AG20443 (cell line): ENCODE data around the gene NFAT5.

Source experiments
- DNase-seq: peaks from one replicate; pipeline ENCODE4 v3.0.0; 2012; ENCODE audit warnings: low spot score, mixed read lengths

NFAT5 gene

DNA sequence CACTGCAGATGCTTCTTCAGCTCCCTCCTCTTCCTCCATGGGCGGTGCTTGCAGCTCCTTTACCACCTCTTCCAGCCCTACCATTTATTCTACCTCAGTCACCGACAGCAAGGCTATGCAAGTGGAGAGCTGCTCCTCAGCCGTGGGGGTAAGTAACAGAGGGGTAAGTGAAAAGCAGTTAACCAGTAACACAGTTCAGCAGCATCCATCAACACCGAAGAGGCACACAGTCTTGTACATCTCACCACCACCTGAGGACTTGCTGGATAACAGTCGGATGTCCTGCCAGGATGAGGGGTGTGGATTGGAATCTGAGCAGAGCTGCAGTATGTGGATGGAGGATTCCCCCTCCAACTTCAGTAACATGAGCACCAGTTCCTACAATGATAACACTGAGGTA is 81.3 kb downstream of the NFAT5 start:
- no peak for DNase-seq

DNA sequence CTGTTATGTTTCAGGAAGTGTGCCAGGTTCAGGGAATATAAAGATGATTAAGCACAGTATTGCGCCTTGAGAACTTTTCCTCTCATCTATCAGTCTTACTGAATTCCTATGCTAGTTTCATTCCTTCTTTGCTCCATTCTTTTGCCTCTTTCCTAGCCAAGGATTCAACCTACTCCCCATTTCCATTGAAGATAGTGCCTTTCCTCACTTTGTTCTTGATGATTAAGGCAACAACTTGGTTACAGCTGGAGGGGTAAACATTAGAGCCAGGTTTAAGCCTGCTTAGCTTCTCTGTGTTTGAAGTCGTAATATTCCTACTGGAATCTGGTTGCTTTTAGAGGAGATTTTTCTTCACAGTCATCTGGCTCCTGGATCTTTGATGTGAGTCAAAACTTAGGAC is 85.5 kb downstream of the NFAT5 start:
- no peak for DNase-seq

DNA sequence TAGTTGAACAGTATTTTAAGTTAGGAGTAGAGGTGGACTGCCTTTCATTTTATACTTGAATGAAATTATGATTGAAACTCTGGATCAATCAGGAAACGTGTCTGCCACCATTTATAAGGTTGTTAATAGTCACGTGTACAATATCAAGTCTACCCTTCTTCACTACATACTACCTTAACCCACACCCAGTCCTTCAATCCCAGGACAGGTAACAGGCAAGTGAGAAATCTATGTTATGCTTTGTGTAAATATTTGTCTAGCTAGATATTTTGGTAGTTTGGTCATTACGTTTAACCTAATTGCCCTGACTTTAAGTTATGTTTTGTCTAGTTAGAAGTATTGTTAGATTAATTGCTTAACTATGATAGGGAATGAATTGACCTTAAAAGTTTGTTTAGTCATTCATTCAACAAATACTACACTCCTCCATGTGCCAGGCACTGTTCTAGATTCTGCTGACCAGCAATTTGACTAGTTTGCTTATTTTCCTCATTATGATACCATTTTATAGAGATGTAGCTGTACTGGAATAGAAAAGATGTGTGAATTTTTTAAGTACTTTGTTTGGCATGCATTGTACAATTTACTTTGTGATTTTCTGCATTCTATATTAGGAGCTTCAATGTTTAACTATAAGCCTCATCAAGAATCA is 88.6 kb downstream of the NFAT5 start:
- no peak for DNase-seq

DNA sequence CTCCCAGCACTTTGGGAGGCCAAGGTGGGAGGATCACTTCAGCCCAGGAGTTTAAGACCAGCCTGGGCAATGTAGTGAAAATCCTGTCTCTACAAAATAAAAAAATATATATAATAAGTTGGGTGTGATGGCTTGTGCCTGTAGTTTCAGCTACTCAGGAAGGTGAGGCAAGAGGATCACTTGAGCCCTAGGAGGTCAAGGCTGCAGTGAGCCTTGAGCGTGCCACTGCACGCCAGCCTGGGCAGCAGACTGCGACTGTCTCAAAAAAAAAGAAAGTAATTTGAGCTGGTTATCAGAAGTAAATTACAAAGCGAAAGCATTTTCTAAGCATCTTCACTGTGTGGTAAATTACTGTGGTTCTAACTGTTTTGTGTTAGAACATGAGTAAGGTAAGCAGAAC is 94.4 kb downstream of the NFAT5 start:
- no peak for DNase-seq

DNA sequence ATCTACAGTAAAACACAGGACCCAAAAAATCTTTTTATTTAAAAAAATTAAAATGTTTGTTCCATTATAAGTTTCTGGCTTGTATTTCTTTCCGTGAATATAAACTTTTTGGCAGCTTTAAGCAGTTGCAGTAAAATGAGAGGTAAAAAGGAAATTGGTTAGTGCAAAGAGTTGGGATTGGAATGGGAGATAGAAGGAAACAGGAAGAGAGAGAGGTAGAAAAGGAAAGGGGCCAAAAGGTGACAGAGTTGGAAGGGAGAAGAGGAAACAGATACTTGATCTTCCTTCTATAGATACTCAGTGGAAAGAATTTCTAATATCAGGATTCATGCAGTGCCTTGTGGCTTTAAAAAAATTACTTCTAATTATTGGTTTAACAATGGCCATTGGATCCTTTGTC is 97.1 kb downstream of the NFAT5 start:
- DNase-seq = no peak

DNA sequence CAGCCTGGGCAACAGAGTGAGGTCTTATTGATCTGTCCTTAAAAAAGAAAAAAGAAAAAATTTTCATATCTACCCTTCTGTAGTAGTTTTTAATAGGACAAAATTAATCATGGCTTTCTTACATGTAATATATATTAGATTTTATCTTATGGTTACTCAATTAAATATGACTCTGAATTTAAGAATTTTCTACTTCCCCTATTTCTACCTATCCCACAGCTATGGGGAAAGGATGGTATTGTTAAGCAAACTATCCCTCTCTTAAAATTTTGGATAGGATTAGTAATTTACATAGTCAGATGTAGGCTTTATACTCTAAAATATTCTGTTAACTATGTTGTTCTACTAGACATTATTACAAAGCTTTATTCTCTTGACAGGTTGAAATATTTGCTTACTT is 98.1 kb downstream of the NFAT5 start:
- no peak for DNase-seq

DNA sequence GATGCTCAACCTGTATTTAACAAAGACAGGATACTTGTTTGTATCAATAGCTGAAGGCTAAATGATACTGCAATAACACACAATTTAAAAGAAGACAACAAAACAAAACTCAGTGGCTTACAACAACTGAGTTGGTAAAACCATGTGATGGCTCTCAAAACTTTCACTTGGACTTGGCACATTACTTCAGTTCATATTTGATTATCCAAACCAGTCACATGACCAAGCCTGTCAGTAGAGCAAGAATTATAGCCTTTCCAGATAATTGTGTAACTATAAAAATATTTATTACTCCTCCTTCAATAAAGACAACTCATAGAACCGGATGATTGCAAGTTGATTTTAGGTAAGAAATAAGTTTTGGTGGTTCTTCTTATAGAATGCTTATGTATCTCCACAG is 103.8 kb downstream of the NFAT5 start:
- no peak for DNase-seq

DNA sequence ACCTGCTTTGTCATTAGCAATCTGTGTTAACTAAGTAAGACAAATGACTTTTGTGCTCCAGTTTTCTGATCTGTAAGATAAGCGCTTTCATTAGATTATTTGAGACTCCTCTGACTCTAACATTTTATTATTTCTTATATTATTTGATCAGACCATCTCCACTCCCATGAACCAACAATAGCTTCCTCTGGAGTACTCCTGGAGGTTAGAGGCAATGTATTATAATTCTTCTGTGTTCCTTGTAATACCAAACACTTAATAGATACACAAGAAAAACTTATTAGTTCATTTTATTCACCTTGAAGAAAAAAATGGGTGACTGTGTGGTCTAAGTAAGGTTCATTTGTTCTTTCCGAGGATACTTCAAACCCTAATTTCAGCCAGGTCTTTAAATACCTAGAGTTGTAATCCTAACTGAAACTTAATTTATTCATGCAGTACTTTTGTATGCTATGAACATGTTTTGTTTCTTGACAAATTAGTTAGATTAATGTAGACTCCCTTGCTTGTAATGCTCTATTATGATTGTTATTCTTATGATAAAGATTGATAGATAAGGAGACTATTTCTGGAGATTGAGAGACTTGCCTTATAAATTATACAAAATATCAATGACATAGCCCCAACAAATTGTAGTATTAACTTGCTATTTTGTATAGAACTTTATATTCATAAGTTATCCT is 106.7 kb downstream of the NFAT5 start:
- no peak for DNase-seq

DNA sequence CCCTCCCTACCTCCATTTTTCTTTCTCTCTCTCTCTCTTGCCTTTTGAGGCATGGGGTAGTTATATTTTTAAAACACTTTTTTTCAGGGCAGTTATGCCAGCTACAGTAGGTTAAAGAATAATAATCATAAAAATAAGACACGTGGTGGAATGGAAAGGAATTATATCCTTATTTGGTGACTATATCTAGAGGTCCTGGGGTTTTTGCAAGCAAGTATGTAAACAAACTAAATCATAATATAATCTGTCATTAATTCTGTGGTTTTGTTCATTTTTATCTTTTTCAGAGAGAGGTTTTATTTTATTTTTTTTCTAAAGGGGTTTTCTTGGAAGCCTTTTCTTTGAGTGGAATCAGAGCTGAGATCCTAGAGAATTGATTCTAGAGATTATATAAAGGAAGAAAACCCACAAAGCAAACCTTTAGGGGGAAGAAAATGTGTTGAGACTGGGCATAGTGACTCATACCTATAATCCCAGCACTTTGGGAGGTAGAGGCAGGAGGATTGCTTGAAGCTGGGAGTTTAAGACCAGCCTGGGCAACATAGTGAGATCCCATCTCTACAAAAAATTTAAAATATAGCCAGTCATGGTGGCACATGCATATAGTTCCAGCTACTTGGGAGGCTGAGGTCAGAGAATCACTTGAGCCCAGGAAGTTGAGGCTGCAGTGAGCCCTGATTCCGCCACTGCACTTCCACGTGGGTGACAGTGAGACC is 107.4 kb downstream of the NFAT5 start:
- DNase-seq = no peak

DNA sequence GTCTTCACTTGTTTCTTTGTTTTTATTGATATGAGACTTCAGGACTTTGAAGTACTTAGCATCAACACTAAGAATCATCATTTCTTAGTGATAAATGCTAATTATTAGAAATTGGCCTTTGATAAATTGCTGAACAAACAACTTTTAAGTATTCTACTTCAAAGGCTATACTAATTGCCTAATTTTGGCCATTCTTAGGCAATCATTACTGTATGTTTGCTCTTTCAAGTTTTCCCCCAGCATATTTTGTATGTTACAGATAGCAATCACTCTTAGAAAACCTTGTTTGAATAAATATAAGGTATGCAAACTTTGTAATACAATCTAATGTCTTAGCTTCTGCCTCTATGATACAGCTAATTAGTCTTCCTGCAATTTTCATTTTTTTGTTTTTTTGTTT is 114.6 kb downstream of the NFAT5 start:
- no peak for DNase-seq

DNA sequence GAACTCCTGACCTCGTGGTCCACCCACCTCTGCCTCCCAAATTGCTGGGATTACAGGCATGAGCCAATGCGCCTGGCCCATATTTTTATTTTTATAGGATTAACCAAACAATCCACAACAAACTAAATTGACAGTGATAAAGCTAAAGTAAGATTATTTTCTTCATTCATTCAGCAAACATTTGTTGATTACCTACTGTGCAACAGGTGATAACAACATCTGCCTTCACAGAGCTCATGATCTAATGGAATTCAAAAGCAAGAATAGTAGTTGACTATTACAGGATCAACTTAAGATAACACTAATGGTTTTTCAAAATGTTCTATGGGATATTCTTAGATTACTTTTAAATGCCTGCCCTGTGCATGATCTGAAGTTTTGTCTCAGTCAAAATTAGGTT is 122.8 kb downstream of the NFAT5 start:
- DNase-seq = no peak

DNA sequence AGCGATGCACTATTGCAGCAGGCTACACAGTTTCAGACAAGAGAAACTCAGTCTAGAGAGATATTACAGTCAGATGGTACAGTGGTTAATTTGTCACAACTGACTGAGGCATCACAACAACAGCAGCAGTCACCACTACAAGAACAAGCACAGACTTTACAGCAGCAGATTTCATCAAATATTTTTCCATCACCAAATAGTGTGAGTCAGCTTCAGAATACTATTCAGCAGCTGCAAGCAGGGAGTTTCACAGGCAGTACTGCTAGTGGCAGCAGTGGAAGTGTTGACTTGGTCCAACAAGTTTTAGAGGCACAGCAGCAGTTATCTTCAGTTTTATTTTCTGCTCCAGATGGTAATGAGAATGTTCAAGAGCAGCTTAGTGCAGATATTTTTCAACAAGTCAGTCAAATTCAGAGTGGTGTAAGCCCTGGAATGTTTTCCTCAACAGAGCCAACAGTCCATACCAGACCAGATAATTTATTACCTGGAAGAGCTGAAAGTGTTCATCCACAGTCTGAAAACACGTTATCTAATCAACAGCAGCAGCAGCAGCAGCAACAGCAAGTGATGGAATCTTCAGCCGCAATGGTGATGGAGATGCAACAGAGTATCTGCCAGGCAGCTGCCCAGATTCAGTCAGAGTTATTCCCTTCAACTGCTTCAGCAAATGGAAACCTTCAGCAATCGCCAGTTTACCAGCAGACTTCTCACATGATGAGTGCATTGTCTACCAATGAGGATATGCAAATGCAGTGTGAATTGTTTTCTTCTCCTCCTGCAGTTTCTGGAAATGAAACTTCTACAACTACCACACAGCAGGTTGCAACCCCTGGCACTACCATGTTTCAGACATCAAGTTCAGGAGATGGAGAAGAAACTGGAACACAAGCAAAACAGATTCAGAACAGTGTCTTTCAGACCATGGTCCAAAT is 126.5 kb downstream of the NFAT5 start:
- DNase-seq = peak; percentile 61

DNA sequence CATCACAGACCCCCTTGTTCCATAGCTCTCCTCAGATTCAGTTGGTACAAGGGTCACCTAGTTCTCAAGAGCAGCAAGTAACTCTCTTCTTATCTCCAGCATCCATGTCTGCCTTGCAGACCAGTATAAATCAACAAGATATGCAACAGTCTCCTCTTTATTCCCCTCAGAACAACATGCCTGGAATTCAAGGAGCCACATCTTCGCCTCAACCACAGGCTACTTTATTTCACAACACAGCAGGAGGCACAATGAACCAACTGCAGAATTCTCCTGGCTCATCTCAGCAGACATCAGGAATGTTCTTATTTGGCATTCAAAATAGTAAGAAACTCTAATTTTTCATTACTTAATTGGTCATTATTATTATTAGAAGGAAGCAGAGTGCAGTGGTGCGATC is 128.2 kb downstream of the NFAT5 start:
- no peak for DNase-seq

DNA sequence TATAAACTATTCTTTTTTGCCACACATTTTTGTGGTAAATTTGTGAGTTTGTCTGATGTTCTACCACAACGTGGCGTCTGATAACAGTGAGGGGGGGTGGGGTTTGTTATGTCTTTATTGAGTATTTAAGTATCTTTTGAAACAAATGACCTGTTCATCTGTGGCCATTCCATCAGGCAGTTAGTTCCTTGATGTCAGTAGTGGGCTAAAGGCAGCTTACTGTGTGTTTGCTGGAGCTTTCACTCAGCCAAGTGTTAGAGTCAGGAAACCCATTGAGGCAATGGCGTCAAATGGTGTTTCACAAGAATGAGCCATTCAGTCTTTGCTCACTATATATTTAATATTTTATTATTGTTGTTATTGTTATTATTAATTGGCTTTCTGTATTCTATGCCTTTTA is 132.6 kb downstream of the NFAT5 start:
- no peak for DNase-seq

DNA sequence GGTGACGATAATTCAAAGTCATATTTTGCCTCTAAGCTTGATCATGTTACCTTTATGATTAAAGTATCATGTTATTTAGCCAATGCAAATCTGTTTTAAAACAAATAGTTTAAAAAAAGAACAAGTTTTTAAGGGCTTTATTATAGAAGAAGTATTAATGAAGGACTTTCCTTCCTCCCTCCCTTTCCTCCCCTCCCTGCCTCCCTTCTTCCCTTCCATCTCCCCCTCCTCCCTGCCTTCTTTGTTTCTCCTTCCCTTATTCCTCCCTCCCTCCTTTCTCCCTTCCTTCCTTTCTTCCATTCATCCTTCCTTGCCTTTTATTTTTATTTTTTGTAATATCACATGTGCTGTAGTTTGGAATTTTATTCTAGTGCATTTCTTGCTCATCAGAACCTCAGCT is 134.1 kb downstream of the NFAT5 start:
- DNase-seq = no peak

DNA sequence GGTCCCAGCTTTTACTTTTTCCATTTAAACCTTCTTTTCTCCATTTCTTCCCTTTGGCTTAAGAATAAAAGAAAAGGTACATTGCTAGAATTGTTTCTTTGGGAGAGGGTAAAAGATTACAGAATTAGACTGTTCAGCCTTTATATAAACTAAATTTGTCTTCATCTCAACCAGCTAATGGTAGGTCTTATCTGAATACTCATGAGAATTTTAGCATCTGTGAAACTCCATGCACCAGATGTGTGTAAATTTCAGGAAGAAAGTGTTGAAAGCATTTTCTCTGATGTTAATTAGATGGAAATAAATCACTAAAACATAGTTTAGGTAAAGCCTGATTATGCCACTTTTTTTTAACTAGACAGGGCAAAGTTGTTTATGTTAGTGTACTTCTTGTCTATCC is 135.7 kb downstream of the NFAT5 start:
- DNase-seq = no peak

DNA sequence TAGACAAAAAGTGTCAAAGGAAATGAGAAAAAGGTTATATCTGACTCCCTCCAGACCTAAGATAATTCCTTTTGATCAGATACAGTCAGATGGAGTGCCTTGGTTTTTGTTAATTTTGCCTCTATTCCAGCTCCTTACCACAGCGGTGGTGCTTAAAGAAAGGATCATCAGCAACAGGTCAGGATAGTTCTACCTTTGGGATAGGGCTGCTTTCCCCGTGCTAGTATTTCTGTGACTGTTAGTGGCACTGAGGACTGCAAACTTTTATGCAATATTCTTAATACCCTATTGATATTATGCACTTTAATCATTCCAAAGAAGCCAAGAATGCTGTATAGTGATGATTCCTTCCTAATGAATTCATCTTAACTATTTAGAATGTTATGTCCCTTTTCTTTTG is 136.1 kb downstream of the NFAT5 start:
- no peak for DNase-seq

DNA sequence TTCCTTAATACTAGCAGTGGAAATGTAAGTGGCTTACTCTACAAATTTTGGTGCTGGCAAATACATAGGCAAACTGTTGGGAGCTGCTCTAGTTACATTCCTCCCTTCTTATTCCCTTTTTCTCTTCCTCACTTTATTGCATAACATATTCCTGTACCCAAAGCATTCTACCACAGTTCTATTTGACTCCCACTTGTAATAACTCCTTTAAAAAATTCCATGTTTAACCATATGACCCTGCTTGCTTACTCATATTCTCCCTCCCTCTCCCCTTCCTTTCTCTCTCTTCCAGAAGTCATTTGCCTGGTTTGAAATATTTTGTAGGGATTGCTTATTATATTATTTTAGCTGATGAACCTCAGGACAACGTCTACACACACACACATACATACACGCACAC is 137.9 kb downstream of the NFAT5 start:
- no peak for DNase-seq

DNA sequence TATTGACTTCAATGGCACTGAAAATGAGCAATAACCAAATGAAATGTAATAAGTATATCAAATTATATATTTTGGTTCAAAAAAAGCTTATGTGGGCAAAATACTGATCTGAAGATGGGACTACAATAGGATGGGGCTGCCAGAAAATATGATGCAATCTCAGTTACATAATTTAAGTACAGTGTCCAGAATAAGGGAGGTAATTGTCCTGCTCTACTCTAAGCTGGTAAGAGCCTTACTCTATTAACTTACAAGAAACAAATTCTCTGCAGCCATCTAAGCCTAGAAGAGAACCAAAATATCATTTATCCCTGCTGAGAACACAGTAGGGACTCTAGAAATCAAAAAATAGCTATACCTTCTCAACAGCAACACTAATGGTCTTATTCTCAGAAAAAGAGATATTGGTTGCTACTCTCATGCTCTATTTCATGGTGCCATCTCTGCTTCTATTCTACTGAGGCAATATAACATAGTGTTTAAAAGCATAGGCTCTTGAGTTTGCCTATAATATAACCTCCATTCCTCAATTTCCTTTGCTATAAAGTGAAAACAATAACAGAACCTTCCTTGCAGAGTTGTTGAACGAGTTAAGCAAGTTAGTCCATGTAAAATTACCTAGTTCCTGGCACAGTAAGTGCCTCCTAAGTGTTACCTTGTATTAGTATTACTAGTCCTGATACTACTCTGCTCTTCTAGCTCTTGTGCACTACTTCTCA is 140.6 kb downstream of the NFAT5 start:
- DNase-seq = peak; percentile 35

DNA sequence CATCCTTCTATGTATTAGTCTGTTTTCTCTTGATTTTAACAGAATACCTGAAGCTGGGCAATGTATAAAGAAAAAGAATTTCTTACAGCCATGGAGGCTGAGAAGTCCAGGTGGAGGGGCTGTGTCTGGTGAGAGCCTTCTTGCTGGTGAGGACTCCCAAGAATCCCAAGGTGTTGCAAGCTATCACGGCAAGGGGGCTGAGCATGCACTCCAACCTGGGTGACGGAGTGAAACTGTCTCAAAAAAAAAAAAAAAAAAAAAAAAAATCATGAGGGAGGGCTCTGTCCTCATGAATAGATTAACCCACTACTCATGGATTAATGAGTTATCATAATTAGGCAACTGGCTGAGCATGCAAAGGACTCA is 141.2 kb downstream of the NFAT5 start:
- DNase-seq = no peak

DNA sequence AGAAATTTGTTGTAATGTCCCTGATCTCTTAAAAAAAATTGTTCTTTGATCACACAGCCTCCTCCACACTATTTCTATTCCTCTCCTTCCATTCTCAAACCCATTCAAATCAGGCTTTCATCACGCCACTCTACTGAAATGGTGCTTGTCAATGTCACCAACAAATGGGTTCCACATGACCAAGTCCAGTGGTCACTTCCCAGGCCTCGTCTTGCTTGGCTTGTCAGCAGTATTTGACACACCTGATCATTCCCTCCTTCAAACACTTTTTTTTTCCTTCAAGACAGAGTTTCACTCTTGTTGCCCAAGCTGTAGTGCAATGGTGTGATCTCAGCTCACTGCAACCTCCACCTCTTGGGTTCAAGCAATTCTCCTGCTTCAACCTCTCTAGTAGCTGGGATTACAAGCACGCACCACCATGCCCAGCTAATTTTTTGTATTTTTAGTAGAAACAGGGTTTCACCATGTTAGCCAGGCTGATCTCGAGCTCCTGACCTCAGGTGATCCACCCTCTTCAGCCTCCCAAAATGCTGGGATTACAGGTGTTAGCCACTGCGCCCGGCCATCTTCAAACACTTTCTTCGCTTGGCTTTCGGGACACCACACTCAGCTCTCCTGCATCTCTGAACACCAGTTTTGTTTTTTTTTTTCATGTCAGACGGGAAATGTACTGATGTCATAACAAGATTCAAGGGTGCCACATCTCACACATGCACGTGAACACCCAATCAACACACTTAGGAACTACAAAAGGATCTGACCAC is 142.3 kb downstream of the NFAT5 start:
- DNase-seq = no peak
